ENCODE results near the gene CLIC2. TPM values are rescaled to one million over a fixed set of nuclear protein-coding genes. Genes with fewer than 3 reads are reported as not detected.

CLIC2 gene
- total RNA-seq, 1 donor from 2014 or later = 0.27 TPM

GRCh38 chrX:155266439-155266838 lies 68.0 kb downstream of the CLIC2 start:
- TF ChIP-seq CTCF (IDR thresholded peaks at IDR 0.05; ENCODE audit: insufficient read depth, low read depth, low read length) (no peak), EZH2 (IDR thresholded peaks at IDR 0.05; ENCODE audit: insufficient read depth, low read length) (no peak)
- H3K4me3 Mint-ChIP-seq (ENCODE audit: unreplicated experiment) = no peak overlapping the region

GRCh38 chrX:155263854-155264628 lies 70.4 kb downstream of the CLIC2 start, which contains the start of gene RAB39B:
TSS of gene RAB39B (minus strand) at chrX:155264491. CDS start at chrX:155264288, 203 bp downstream.
- no peak within 1 kb of the TSS for H3K4me3 ChIP-seq (ENCODE audit: insufficient read depth, low read depth, low read length)
- H3K36me3 Mint-ChIP-seq (ENCODE audit: low read depth, unreplicated experiment) = no peaks in the 10 kb centered on the region
- peak within 1 kb of the TSS; percentile 60 for H2AFZ ChIP-seq (ENCODE audit: low read depth, low read length)
- no peaks in the 10 kb centered on the region for H3K79me2 ChIP-seq (ENCODE audit: insufficient read depth, low read length)
- no peaks in the 10 kb centered on the region for H3K4me1 Mint-ChIP-seq (ENCODE audit: low read depth, unreplicated experiment)
- no peak within 1 kb of the TSS for H3K27ac Mint-ChIP-seq (ENCODE audit: unreplicated experiment)
- H3K27me3 ChIP-seq (ENCODE audit: insufficient read depth, low read length) = no peaks in the 10 kb centered on the region
- H3K9me3 ChIP-seq (ENCODE audit: insufficient read depth, low read depth, low read length) = no peaks in the 10 kb centered on the region
- no peaks in the 10 kb centered on the region for H3K36me3 ChIP-seq (ENCODE audit: insufficient read depth, low read length)
- FAIRE-seq (peak; percentile 9), DNase-seq (ENCODE audit: low read depth) (peak; percentile 38)
- no peaks in the 10 kb centered on the region for H4K20me1 ChIP-seq (ENCODE audit: insufficient read depth, low read length)
- no peak within 1 kb of the TSS for H3K9ac ChIP-seq (ENCODE audit: low read length)
- H3K4me3 Mint-ChIP-seq (ENCODE audit: unreplicated experiment) = peak within 1 kb of the TSS; percentile 82
- H3K4me1 ChIP-seq (ENCODE audit: insufficient read depth, low read length) = no peaks in the 10 kb centered on the region
- no peaks in the 10 kb centered on the region for H3K27me3 Mint-ChIP-seq (ENCODE audit: low read depth, unreplicated experiment)
- peak within 1 kb of the TSS; percentile 48 for H3K4me2 ChIP-seq (ENCODE audit: low read length)
- no peaks in the 10 kb centered on the region for H3K9me3 Mint-ChIP-seq (ENCODE audit: unreplicated experiment)
- H3K27ac ChIP-seq (ENCODE audit: low read depth, low read length) = no peak within 1 kb of the TSS
- TF ChIP-seq EZH2 (IDR thresholded peaks at IDR 0.05; ENCODE audit: insufficient read depth, low read length) (no peak), CTCF (IDR thresholded peaks at IDR 0.05; ENCODE audit: insufficient read depth, low read depth, low read length) (no peak)

More at GRCh38 chrX:155266439-155266838, 68.0 kb downstream of the CLIC2 start:
- no peaks in the 10 kb centered on the region for H3K27me3 Mint-ChIP-seq (ENCODE audit: low read depth, unreplicated experiment)
- H3K27me3 ChIP-seq (ENCODE audit: insufficient read depth, low read length) = no peaks in the 10 kb centered on the region
- FAIRE-seq (peak; percentile 76), DNase-seq (ENCODE audit: low read depth) (no peak)
- H3K4me2 ChIP-seq (ENCODE audit: low read length) = no peak overlapping the region
- H3K4me1 Mint-ChIP-seq (ENCODE audit: low read depth, unreplicated experiment) = no peaks in the 10 kb centered on the region
- H3K27ac ChIP-seq (ENCODE audit: low read depth, low read length) = no peak overlapping the region
- no peaks in the 10 kb centered on the region for H3K36me3 Mint-ChIP-seq (ENCODE audit: low read depth, unreplicated experiment)
- no peak overlapping the region for H3K9ac ChIP-seq (ENCODE audit: low read length)
- H3K4me3 ChIP-seq (ENCODE audit: insufficient read depth, low read depth, low read length) = no peak overlapping the region
- no peak overlapping the region for H2AFZ ChIP-seq (ENCODE audit: low read depth, low read length)
- no peaks in the 10 kb centered on the region for H4K20me1 ChIP-seq (ENCODE audit: insufficient read depth, low read length)
- H3K79me2 ChIP-seq (ENCODE audit: insufficient read depth, low read length) = no peaks in the 10 kb centered on the region
- no peaks in the 10 kb centered on the region for H3K9me3 Mint-ChIP-seq (ENCODE audit: unreplicated experiment)
- H3K36me3 ChIP-seq (ENCODE audit: insufficient read depth, low read length) = no peaks in the 10 kb centered on the region
- H3K9me3 ChIP-seq (ENCODE audit: insufficient read depth, low read depth, low read length) = no peaks in the 10 kb centered on the region
- H3K4me1 ChIP-seq (ENCODE audit: insufficient read depth, low read length) = no peaks in the 10 kb centered on the region
- H3K27ac Mint-ChIP-seq (ENCODE audit: unreplicated experiment) = no peak overlapping the region

Data from astrocyte (in vitro differentiated cells and primary cell).